ENCODE results near the gene CCIN. TPM values are rescaled to one million over a fixed set of nuclear protein-coding genes. Genes with fewer than 3 reads are reported as not detected.

The CCIN gene
- total RNA-seq = 1 to 10 TPM in 2 of 4 donors, under 1 TPM in 1, not detected in 1; 0.31 to 1.7 (median 1.5) TPM

DNA sequence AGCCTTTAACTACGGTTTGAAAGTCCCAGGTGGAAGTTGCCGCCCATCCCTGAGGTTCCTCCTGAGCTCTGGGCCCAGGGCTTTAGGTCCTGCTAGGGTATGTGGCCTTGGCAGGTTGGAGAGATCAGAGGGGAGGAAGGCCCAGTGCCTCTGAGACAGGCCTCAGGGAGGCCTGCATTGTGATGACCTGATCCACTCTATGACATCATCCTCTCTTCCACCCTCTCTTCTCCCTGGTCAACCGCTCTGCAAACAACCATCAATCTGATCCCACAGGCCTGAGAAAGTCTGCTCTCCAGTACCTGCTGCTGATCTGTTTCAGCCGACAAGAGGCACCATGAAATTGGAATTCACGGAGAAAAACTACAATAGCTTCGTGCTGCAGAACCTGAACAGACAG, at the start of gene CCIN:
Gene CCIN (plus strand): TSS at position 223 of the 400 bp plus-strand sequence. CDS start 115 bp downstream, at position 338.
- no peaks in the 10 kb centered on the region for H3K9me3 ChIP-seq
- H3K27ac ChIP-seq = no peak within 1 kb of the TSS
- H3K27me3 ChIP-seq = no peaks in the 10 kb centered on the region
- TF ChIP-seq POLR2AphosphoS5 (IDR thresholded peaks at IDR 0.05) (no peak), POLR2A (IDR thresholded peaks at IDR 0.05) (no peak)
- no peak for ATAC-seq
- whole genome bisulfite sequencing, 2 donors (ENCODE audit: low coverage in 1 of 2) = 87 to 92% methylated on average over 3 to 4 of the region's 6 CpGs
- H3K4me1 ChIP-seq = peaks cover 0 to 30% (median 0%) of the 10 kb centered on the region in 3 donors
- H3K36me3 ChIP-seq = no peaks in the 10 kb centered on the region
- no peak within 1 kb of the TSS for H3K4me3 ChIP-seq

- no peak overlapping the region for H3K4me3 ChIP-seq
- no peaks in the 10 kb centered on the region for H3K27me3 ChIP-seq
- H3K36me3 ChIP-seq = peaks cover 0 to 76% of the 10 kb centered on the region in 2 donors
- 75 to 80% methylated on average over 7 of the region's 7 CpGs for WGBS, 2 donors (ENCODE audit: low coverage in 1 of 2)
- H3K4me1 ChIP-seq = no peaks in the 10 kb centered on the region
- TF ChIP-seq CTCF (IDR thresholded peaks at IDR 0.05) (no peak), POLR2A (IDR thresholded peaks at IDR 0.05) (no peak), EP300 (IDR thresholded peaks at IDR 0.05) (no peak), POLR2AphosphoS5 (IDR thresholded peaks at IDR 0.05) (no peak)
- ATAC-seq = no peak
- H3K27ac ChIP-seq = no peak overlapping the region
- no peaks in the 10 kb centered on the region for H3K9me3 ChIP-seq
Measured at GRCh38 chr9:36119476-36119875, 49.7 kb upstream of the CCIN start.

DNA sequence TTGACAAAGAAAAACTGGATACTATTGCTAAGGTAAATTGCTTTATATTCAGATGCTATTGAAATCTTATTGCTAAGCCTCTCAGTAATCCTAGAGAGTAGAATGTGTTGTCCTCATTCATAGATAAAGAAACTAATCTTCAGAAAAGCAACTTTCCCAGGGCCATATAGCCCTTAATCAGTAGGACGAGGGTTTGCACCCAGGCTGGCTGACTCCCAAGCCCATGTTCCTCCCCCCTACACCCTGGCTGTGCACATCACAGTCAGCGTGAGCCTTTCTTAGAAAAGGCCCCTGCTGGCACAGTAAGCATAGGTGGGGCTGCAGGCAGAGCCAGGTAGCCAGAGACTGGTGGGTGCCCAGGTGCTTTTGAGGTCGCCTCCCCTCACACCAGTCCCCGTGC, 48.5 kb upstream of the CCIN start:
- ATAC-seq = no peak
- no peaks in the 10 kb centered on the region for H3K9me3 ChIP-seq
- peaks cover 0 to 79% of the 10 kb centered on the region in 2 donors for H3K36me3 ChIP-seq
- 67 to 100% methylated on average over 1 to 4 of the region's 4 CpGs for WGBS, 2 donors (ENCODE audit: low coverage in 1 of 2)
- H3K27me3 ChIP-seq = no peaks in the 10 kb centered on the region
- H3K4me3 ChIP-seq = no peak overlapping the region
- no peaks in the 10 kb centered on the region for H3K4me1 ChIP-seq
- H3K27ac ChIP-seq = no peak overlapping the region
- TF ChIP-seq POLR2AphosphoS5 (IDR thresholded peaks at IDR 0.05) (no peak), POLR2A (IDR thresholded peaks at IDR 0.05) (no peak), CTCF (IDR thresholded peaks at IDR 0.05) (no peak), EP300 (IDR thresholded peaks at IDR 0.05) (no peak)

GRCh38 chr9:36121971-36122370, 47.2 kb upstream of the CCIN start:
- no peaks in the 10 kb centered on the region for H3K4me1 ChIP-seq
- H3K9me3 ChIP-seq = no peaks in the 10 kb centered on the region
- 95 to 96% methylated on average over 5 to 7 of the region's 7 CpGs for WGBS, 2 donors (ENCODE audit: low coverage in 1 of 2)
- peaks cover 0 to 74% of the 10 kb centered on the region in 2 donors for H3K36me3 ChIP-seq
- ATAC-seq = no peak
- H3K4me3 ChIP-seq = no peak overlapping the region
- no peaks in the 10 kb centered on the region for H3K27me3 ChIP-seq
- no peak overlapping the region for H3K27ac ChIP-seq
- TF ChIP-seq EP300 (IDR thresholded peaks at IDR 0.05) = no peak
- no peak for TF ChIP-seq CTCF (IDR thresholded peaks at IDR 0.05)
- no peak for TF ChIP-seq POLR2AphosphoS5 (IDR thresholded peaks at IDR 0.05)
- TF ChIP-seq POLR2A (IDR thresholded peaks at IDR 0.05) = no peak

DNA sequence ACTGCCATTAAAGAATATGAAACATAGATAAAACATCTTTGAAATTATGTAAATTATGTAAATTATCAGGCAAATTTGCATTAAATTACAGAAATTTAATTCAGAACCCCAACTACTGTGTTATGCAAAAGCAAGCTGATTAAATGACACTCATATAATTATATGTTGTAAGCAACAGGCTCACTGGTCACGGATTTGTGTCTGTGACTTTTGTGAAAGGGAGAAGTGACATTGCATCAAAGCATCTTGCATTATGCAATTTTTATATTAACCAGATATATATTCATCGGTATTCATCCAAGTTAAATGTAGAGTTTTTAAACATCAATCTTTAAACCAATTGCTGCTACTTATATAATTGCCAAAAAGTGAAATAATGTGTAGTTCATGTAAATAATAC, 45.7 kb upstream of the CCIN start:
- H3K9me3 ChIP-seq = no peaks in the 10 kb centered on the region
- WGBS, 2 donors (ENCODE audit: low coverage in 1 of 2) = 90 to 95% methylated on average over 2 of the region's 2 CpGs
- H3K36me3 ChIP-seq = peaks cover 0 to 58% of the 10 kb centered on the region in 2 donors
- ATAC-seq = no peak
- H3K4me1 ChIP-seq = no peaks in the 10 kb centered on the region
- no peak overlapping the region for H3K4me3 ChIP-seq
- no peak for TF ChIP-seq CTCF (IDR thresholded peaks at IDR 0.05)
- no peak for TF ChIP-seq POLR2A (IDR thresholded peaks at IDR 0.05)
- no peak for TF ChIP-seq EP300 (IDR thresholded peaks at IDR 0.05)
- TF ChIP-seq POLR2AphosphoS5 (IDR thresholded peaks at IDR 0.05) = no peak
- H3K27ac ChIP-seq = no peak overlapping the region
- no peaks in the 10 kb centered on the region for H3K27me3 ChIP-seq

Data from gastroesophageal sphincter (tissue), 4 donors.